Liver (tissue), 3 donors: ENCODE data around the gene ERN2.

Source experiments
- EGR1 ChIP-seq, 2 donors: IDR thresholded peaks; 2 replicates each; pipeline ENCODE4 v1.6.1; 2016 to 2018; ENCODE audit warnings: antibody characterized with exemption in 2 of 2, low read depth in 2 of 2
- JUND ChIP-seq, 2 donors: IDR thresholded peaks; 2 replicates each; pipeline ENCODE4 v1.6.1; 2016; ENCODE audit warnings: antibody characterized with exemption in 2 of 2
- SP1 ChIP-seq: IDR thresholded peaks from 2 replicates; pipeline ENCODE4 v1.6.1; 2018; ENCODE audit warnings: antibody characterized with exemption, mild to moderate bottlenecking
- TAF1 ChIP-seq: conservative IDR thresholded peaks from 2 replicates; pipeline ENCODE4 v1.6.1; 2016; ENCODE audit warnings: antibody characterized with exemption, mild to moderate bottlenecking
- YY1 ChIP-seq: IDR thresholded peaks from 2 replicates; pipeline ENCODE4 v1.6.1; 2016; ENCODE audit warnings: antibody characterized with exemption, mild to moderate bottlenecking
- TF ChIP-seq, protein P1 (sequence below): fragments of 150-350 bp; IDR thresholded peaks from 2 replicates; pipeline ENCODE4 v1.5.1; 2017; ENCODE audit warnings: improper control_type of control experiment, low read depth, low read length; ENCODE audit not compliant: missing input control
- TF ChIP-seq, protein P2 (sequence below): IDR thresholded peaks from 2 replicates; pipeline ENCODE4 v1.6.1; 2016; ENCODE audit warnings: antibody characterized with exemption
- donor health status: healthy.
- donor health status: healthy.

DNA sequence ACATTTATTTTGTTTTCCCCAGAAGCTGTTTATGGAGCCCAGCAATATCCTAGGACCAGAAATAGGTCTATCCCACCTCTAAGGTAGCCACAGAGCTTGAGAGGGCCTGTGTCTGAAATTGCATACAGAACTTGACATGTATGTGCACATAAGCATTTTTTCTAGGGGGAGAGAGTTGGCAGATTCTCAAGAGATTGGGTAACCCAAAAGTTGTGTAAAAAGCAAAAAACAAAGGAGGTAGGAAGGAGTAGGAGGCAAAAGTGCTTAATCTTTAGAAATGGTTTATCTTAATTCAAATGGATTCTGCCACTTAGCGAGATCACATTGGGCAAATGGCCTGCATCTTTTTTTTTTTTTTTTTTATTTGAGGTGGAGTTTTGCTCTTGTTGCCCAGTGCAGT lies 30.8 kb downstream of the ERN2 start:
- TF ChIP-seq SP1 (no peak), YY1 (no peak), JUND (IDR thresholded peaks at IDR 0.05) (no peak), TAF1 (no peak), EGR1 (IDR thresholded peaks at IDR 0.05; ENCODE audit: low read depth in 2 of 2) (no peak)
- TF ChIP-seq, protein P1, sequence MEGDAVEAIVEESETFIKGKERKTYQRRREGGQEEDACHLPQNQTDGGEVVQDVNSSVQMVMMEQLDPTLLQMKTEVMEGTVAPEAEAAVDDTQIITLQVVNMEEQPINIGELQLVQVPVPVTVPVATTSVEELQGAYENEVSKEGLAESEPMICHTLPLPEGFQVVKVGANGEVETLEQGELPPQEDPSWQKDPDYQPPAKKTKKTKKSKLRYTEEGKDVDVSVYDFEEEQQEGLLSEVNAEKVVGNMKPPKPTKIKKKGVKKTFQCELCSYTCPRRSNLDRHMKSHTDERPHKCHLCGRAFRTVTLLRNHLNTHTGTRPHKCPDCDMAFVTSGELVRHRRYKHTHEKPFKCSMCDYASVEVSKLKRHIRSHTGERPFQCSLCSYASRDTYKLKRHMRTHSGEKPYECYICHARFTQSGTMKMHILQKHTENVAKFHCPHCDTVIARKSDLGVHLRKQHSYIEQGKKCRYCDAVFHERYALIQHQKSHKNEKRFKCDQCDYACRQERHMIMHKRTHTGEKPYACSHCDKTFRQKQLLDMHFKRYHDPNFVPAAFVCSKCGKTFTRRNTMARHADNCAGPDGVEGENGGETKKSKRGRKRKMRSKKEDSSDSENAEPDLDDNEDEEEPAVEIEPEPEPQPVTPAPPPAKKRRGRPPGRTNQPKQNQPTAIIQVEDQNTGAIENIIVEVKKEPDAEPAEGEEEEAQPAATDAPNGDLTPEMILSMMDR = no peak
- TF ChIP-seq, protein P2, sequence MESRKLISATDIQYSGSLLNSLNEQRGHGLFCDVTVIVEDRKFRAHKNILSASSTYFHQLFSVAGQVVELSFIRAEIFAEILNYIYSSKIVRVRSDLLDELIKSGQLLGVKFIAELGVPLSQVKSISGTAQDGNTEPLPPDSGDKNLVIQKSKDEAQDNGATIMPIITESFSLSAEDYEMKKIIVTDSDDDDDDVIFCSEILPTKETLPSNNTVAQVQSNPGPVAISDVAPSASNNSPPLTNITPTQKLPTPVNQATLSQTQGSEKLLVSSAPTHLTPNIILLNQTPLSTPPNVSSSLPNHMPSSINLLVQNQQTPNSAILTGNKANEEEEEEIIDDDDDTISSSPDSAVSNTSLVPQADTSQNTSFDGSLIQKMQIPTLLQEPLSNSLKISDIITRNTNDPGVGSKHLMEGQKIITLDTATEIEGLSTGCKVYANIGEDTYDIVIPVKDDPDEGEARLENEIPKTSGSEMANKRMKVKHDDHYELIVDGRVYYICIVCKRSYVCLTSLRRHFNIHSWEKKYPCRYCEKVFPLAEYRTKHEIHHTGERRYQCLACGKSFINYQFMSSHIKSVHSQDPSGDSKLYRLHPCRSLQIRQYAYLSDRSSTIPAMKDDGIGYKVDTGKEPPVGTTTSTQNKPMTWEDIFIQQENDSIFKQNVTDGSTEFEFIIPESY = no peak
